Esophagus muscularis mucosa (tissue), 4 donors: ENCODE results near the gene PSPC1.

Source experiments
- EP300 ChIP-seq: sonication (generic); formaldehyde crosslinking; IDR thresholded peaks from one replicate; pipeline ENCODE4 v1.6.1; 2017; ENCODE audit warnings: antibody characterized with exemption
- POLR2AphosphoS5 ChIP-seq, 2 donors: sonication (generic); formaldehyde crosslinking; IDR thresholded peaks; one replicate each; pipeline ENCODE4 v1.6.1; 2017; ENCODE audit warnings: antibody characterized with exemption in 2 of 2
- TF ChIP-seq, protein P1 (sequence below), 3 experiments: fragments of 200-600 bp in 2 of 3; fragments of 450-650 bp in 1 of 3; sonication (generic) in 2 of 3; IDR thresholded peaks; one replicate each; pipeline ENCODE4 v1.5.1; 2017 to 2019; ENCODE audit warnings: antibody characterized with exemption in 3 of 3, mild to moderate bottlenecking in 2 of 3, moderate library complexity in 1 of 3

DNA sequence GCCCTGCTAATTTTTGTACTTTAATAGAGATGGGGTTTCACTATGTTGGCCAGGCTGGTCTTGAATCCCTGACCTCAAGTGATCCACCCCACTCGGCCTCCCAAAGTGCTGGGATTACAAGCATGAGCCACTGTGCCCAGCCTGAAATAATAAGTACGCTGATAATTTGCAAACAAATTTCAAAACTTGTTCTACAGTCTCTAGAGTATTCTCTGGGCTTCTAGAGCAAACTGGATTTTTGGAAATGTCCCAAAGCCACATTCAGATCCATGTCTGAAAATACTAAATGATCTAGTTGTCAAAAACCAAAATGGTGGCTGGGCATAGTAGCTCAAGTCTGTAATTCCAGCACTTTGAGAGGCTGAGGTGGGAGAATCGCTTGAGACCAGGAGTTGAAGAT lies 39.9 kb upstream of the PSPC1 start:
- TF ChIP-seq POLR2AphosphoS5 (IDR thresholded peaks at IDR 0.05): no peak
- TF ChIP-seq, protein P1, sequence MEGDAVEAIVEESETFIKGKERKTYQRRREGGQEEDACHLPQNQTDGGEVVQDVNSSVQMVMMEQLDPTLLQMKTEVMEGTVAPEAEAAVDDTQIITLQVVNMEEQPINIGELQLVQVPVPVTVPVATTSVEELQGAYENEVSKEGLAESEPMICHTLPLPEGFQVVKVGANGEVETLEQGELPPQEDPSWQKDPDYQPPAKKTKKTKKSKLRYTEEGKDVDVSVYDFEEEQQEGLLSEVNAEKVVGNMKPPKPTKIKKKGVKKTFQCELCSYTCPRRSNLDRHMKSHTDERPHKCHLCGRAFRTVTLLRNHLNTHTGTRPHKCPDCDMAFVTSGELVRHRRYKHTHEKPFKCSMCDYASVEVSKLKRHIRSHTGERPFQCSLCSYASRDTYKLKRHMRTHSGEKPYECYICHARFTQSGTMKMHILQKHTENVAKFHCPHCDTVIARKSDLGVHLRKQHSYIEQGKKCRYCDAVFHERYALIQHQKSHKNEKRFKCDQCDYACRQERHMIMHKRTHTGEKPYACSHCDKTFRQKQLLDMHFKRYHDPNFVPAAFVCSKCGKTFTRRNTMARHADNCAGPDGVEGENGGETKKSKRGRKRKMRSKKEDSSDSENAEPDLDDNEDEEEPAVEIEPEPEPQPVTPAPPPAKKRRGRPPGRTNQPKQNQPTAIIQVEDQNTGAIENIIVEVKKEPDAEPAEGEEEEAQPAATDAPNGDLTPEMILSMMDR (IDR thresholded peaks at IDR 0.05): no peak
- TF ChIP-seq EP300: no peak
